GM12878 (cell line): ENCODE results near the gene ARHGAP11B.

Source experiments
- ATAC-seq: fragments of 200-7000 bp; cut with Tn5 transposase; 3 replicates; pipeline ENCODE4 v1.9.1; 2020; ENCODE audit warnings: mild to moderate bottlenecking, moderate library complexity
- BruUV-seq: library from RNA; stranded (reverse); fragments of 400-500 nt; replicated peaks from 2 replicates; lab custom pipeline; 2021; lab: Mats Ljungman, UMichigan
- CTCF ChIA-PET: fragments of 300-600 bp; sonication (Branson Sonifier 250); formaldehyde crosslinking; extraction: SDS; loops from one replicate; lab custom pipeline; 2021; ENCODE audit warnings: inconsistent platforms; lab: Yijun Ruan, JAX
- POLR2A ChIA-PET: fragments of 350-600 bp; formaldehyde crosslinking; extraction: SDS; loops from one replicate; lab custom pipeline; 2021; ENCODE audit warnings: inconsistent platforms; lab: Charles Lee
- RAD21 ChIA-PET: fragments of 300-600 bp; sonication (Branson Sonifier 250); formaldehyde crosslinking; loops from one replicate; lab custom pipeline; 2023; ENCODE audit warnings: antibody characterized with exemption; ENCODE audit not compliant: unreplicated experiment; lab: Charles Lee
- SMC1A ChIA-PET: fragments of 300-600 bp; sonication (Branson Sonifier 250); formaldehyde crosslinking; loops from one replicate; lab custom pipeline; 2023; ENCODE audit not compliant: unreplicated experiment, uncharacterized antibody; lab: Charles Lee
- DNase-seq: peaks from one replicate; pipeline ENCODE4 v3.0.0-alpha.2; 2011; ENCODE audit warnings: low read depth, low spot score
- FAIRE-seq: peaks from 3 replicates; lab custom pipeline; 2011; peaks lifted over from hg19 to GRCh38; lab: Jason Lieb, UNC
- H2AFZ ChIP-seq: 2 replicates; pipeline ENCODE4 v1.6.0; 2011; ENCODE audit warnings: low read depth, low read length, control low read depth; ENCODE audit not compliant: control insufficient read depth
- H3K27ac ChIP-seq: 2 replicates; pipeline ENCODE4 v1.5.1; 2011; ENCODE audit warnings: control low read depth; ENCODE audit not compliant: control insufficient read depth, insufficient read depth
- H3K27me3 ChIP-seq, 2 experiments: replicated peaks in 1 of 2; 2 replicates each; pipeline versions ENCODE4 v1.6.0 to v1.6.1; 2011; ENCODE audit warnings: low read length in 1 of 2; ENCODE audit not compliant: control insufficient read depth in 2 of 2, insufficient read depth in 2 of 2
- H3K36me3 ChIP-seq, 2 experiments: 2 replicates each; pipeline ENCODE4 v1.5.1; 2011; ENCODE audit warnings: low read length in 1 of 2; ENCODE audit not compliant: control insufficient read depth in 2 of 2, insufficient read depth in 2 of 2
- H3K4me1 ChIP-seq: 2 replicates; pipeline ENCODE4 v1.6.1; 2011; ENCODE audit warnings: mild to moderate bottlenecking, low read length, moderate library complexity, mixed read lengths; ENCODE audit not compliant: control insufficient read depth, insufficient read depth
- H3K4me2 ChIP-seq: 2 replicates; pipeline ENCODE4 v1.6.0; 2011; ENCODE audit warnings: control low read depth; ENCODE audit not compliant: control insufficient read depth, insufficient read depth
- H3K4me3 ChIP-seq: fragments of 200-600 bp; sonication (generic); 2 replicates; pipeline ENCODE4 v1.5.1; 2016
- H3K79me2 ChIP-seq: 2 replicates; pipeline ENCODE4 v1.6.0; 2011; ENCODE audit warnings: low read length; ENCODE audit not compliant: control insufficient read depth, insufficient read depth
- H3K9ac ChIP-seq: 2 replicates; pipeline ENCODE4 v1.8.0; 2011; ENCODE audit warnings: low read length, control low read depth, mixed read lengths; ENCODE audit not compliant: control insufficient read depth, insufficient read depth
- H3K9me3 ChIP-seq: replicated peaks from 3 replicates; pipeline ENCODE4 v1.5.1; 2011; ENCODE audit warnings: mild to moderate bottlenecking, low read length; ENCODE audit not compliant: control insufficient read depth, insufficient read depth
- H4K20me1 ChIP-seq: 2 replicates; pipeline ENCODE4 v1.6.0; 2011; ENCODE audit not compliant: control insufficient read depth, insufficient read depth
- CHD1 ChIP-seq: IDR thresholded peaks from 2 replicates; pipeline ENCODE4 v1.6.1; 2012; ENCODE audit warnings: low read depth, low read length, improper control_type of control experiment
- CTCF ChIP-seq, 3 experiments: IDR thresholded peaks in 2 of 3; conservative IDR thresholded peaks in 1 of 3; 2 replicates each; pipeline ENCODE4 v1.5.1; 2011; ENCODE audit warnings: low read depth in 3 of 3, low read length in 3 of 3, mild to moderate bottlenecking in 3 of 3, control low read depth in 2 of 3, moderate library complexity in 2 of 3, inconsistent platforms in 1 of 3, mixed read lengths in 1 of 3; ENCODE audit not compliant: control insufficient read depth in 2 of 3, insufficient read depth in 1 of 3; ENCODE audit errors: extremely low read depth in 1 of 3
- EGR1 ChIP-seq, 2 experiments: IDR thresholded peaks; 1 replicate in 1 of 2; 2 replicates in 1 of 2; pipeline ENCODE4 v1.6.1; 2011 to 2012; ENCODE audit warnings: low read depth in 2 of 2, low read length in 2 of 2, borderline replicate concordance in 1 of 2, mild to moderate bottlenecking in 1 of 2, moderate library complexity in 1 of 2
- MEF2B ChIP-seq: fragments of 450-650 bp; IDR thresholded peaks from 2 replicates; pipeline ENCODE4 v1.6.1; 2018; ENCODE audit warnings: mild to moderate bottlenecking, moderate library complexity; ENCODE audit not compliant: partially characterized antibody, poor library complexity, severe bottlenecking
- MLLT1 ChIP-seq: fragments of 450-650 bp; IDR thresholded peaks from 2 replicates; pipeline ENCODE4 v1.6.1; 2016; ENCODE audit warnings: mild to moderate bottlenecking
- NFIC ChIP-seq: IDR thresholded peaks from 2 replicates; pipeline ENCODE4 v1.6.1; 2012; ENCODE audit warnings: low read depth, mild to moderate bottlenecking, inconsistent platforms, low read length, moderate library complexity
- NRF1 ChIP-seq: conservative IDR thresholded peaks from 2 replicates; pipeline ENCODE4 v1.6.1; 2011; ENCODE audit warnings: mild to moderate bottlenecking, low read depth, low read length, improper control_type of control experiment
- PAX8 ChIP-seq: fragments of 450-650 bp; IDR thresholded peaks from 2 replicates; pipeline ENCODE4 v1.6.1; 2017; ENCODE audit warnings: mild to moderate bottlenecking, moderate library complexity
- SRF ChIP-seq, 2 experiments: IDR thresholded peaks; 2 replicates each; pipeline ENCODE4 v1.6.1; 2011; ENCODE audit warnings: low read depth in 2 of 2, low read length in 2 of 2, mild to moderate bottlenecking in 1 of 2, moderate library complexity in 1 of 2
- TBL1XR1 ChIP-seq: IDR thresholded peaks from 2 replicates; pipeline ENCODE4 v1.6.1; 2012; ENCODE audit warnings: low read depth, low read length, improper control_type of control experiment
- TCF7 ChIP-seq: IDR thresholded peaks from 2 replicates; pipeline ENCODE4 v1.6.1; 2014; ENCODE audit warnings: antibody characterized with exemption, borderline replicate concordance
- ZBED1 ChIP-seq: IDR thresholded peaks from 2 replicates; pipeline ENCODE4 v1.6.1; 2016; ENCODE audit warnings: borderline replicate concordance
- ZNF217 ChIP-seq: fragments of 450-650 bp; IDR thresholded peaks from 2 replicates; pipeline ENCODE4 v1.6.1; 2017; ENCODE audit warnings: antibody characterized with exemption, mild to moderate bottlenecking
- ZZZ3 ChIP-seq: IDR thresholded peaks from 2 replicates; pipeline ENCODE4 v1.6.1; 2011; ENCODE audit warnings: low read depth; ENCODE audit not compliant: control insufficient read depth, insufficient read length
- in situ Hi-C: fragments of 300-500 bp; cut with MboI; formaldehyde crosslinking; loops from 9 replicates; pipeline ENCODE4 v1.14.3; 2018; ENCODE audit warnings: mixed read lengths
- intact Hi-C: fragments of 100-400 bp; cut with micrococcal nuclease; formaldehyde crosslinking; loops from one replicate; pipeline ENCODE4 v1.14.2; 2022; ENCODE audit not compliant: unreplicated experiment
- TF ChIP-seq, protein P1 (sequence below): fragments of 450-650 bp; IDR thresholded peaks from 2 replicates; pipeline ENCODE4 v1.6.1; 2018; ENCODE audit warnings: mild to moderate bottlenecking, low read depth, moderate library complexity; ENCODE audit not compliant: partially characterized antibody

Gene ARHGAP11B

DNA sequence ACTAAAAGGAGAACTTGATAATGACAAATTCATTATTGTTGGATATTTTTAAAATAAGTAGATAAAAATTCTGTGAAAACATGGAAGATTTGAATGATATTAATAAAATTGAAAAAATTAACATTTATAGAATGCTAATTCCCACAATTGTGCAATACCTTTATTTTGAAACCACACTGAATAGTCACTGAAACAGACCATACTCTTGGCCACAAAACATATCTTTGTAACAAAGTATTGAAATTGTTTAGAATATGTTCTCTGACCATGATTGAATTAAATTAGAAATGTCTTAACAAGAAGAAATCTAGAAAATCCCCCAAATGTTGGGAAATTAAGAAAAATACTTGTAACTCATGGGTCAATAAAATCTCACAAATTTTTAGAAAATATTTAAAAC lies 49.2 kb downstream of the ARHGAP11B start:
- no peak overlapping the region for H3K27ac ChIP-seq
- FAIRE-seq = no peak
- H3K79me2 ChIP-seq = no peaks in the 10 kb centered on the region
- in situ Hi-C loops (no loop called here), intact Hi-C loops (loop anchor here (10.0 kb wide), 1 partner anchor 100 kb away; no protein-coding TSS in a partner anchor)
- H3K4me2 ChIP-seq = no peak overlapping the region
- no peak for DNase-seq
- no peaks in the 10 kb centered on the region; a peak in 3 of 4 replicates for H3K36me3 ChIP-seq
- ChIA-PET CTCF (no interaction called here), POLR2A (no interaction called here), SMC1A (no interaction called here), RAD21 (no interaction called here)
- no peak for ATAC-seq
- H4K20me1 ChIP-seq = no peaks in the 10 kb centered on the region
- no peak overlapping the region for H2AFZ ChIP-seq
- H3K9me3 ChIP-seq = no peaks in the 10 kb centered on the region; the same call in 2 of the 3 replicates
- no TSS peak for BruUV-seq
- no peak overlapping the region for H3K9ac ChIP-seq
- H3K4me1 ChIP-seq = no peaks in the 10 kb centered on the region
- TF ChIP-seq ZZZ3 (no peak), CHD1 (no peak), ZNF217 (no peak), MLLT1 (no peak), MEF2B (no peak), EGR1 (IDR thresholded peaks at IDR 0.05; ENCODE audit: borderline replicate concordance in 1 of 2, low read depth in 2 of 2, low read length in 2 of 2) (no peak), SRF (IDR thresholded peaks at IDR 0.05; ENCODE audit: low read depth in 2 of 2, low read length in 2 of 2) (no peak), NRF1 (no peak), PAX8 (no peak), TBL1XR1 (no peak), NFIC (no peak), ZBED1 (no peak), CTCF (IDR thresholded peaks at IDR 0.05 in 2 of 3, conservative IDR thresholded peaks at IDR 0.05 in 1 of 3; ENCODE audit: control insufficient read depth in 2 of 3, extremely low read depth in 1 of 3, insufficient read depth in 1 of 3, low read depth in 3 of 3, low read length in 3 of 3) (no peak), TCF7 (no peak)
- TF ChIP-seq, protein P1, sequence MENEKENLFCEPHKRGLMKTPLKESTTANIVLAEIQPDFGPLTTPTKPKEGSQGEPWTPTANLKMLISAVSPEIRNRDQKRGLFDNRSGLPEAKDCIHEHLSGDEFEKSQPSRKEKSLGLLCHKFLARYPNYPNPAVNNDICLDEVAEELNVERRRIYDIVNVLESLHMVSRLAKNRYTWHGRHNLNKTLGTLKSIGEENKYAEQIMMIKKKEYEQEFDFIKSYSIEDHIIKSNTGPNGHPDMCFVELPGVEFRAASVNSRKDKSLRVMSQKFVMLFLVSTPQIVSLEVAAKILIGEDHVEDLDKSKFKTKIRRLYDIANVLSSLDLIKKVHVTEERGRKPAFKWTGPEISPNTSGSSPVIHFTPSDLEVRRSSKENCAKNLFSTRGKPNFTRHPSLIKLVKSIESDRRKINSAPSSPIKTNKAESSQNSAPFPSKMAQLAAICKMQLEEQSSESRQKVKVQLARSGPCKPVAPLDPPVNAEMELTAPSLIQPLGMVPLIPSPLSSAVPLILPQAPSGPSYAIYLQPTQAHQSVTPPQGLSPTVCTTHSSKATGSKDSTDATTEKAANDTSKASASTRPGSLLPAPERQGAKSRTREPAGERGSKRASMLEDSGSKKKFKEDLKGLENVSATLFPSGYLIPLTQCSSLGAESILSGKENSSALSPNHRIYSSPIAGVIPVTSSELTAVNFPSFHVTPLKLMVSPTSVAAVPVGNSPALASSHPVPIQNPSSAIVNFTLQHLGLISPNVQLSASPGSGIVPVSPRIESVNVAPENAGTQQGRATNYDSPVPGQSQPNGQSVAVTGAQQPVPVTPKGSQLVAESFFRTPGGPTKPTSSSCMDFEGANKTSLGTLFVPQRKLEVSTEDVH = no peak
- H3K4me3 ChIP-seq = no peak overlapping the region
- no peaks in the 10 kb centered on the region for H3K27me3 ChIP-seq
